T47D (cell line): Measurements from ENCODE around the gene MGMT.

Experiments
- DNase-seq, 2 experiments: peaks; one replicate each; pipeline versions ENCODE4 v3.0.0 to v3.0.0-alpha.2; 2011 to 2012; ENCODE audit warnings: low read depth in 1 of 2, low spot score in 1 of 2
- JUND ChIP-seq: IDR thresholded peaks from 2 replicates; pipeline ENCODE4 v1.6.1; 2012; ENCODE audit warnings: low read depth
- in situ Hi-C: cut with HindIII; loops from 2 replicates; pipeline ENCODE4 v1.10.0; 2016; ENCODE audit warnings: low sequenced_read_pairs, low pct_unique_long_range_greater_than_20kb

MGMT gene

DNA sequence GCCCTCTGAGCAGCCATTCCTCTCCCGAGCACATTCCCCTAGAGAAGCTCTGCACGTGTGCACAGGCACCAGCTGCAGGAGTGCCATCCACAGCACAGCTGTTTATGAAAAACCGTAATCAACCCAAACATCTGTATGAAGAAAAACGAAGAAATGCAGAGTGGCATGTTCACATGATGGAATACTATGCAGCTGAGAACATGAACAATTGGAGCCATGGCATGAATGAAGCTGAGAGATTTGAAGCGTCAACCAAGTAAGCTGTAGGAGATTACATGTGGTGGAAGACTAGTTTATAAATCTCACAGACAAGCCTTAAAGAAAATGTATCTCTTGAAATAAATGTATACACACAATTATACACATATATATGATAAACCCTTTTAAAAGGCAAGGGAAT lies 320.5 kb downstream of the MGMT start:
- no peak for TF ChIP-seq JUND
- in situ Hi-C loops, result no loop called here
- no peak for DNase-seq

GRCh38 chr10:129788215-129788614 lies 321.2 kb downstream of the MGMT start:
- DNase-seq, result no peak
- TF ChIP-seq JUND, result no peak
- in situ Hi-C loops, result no loop called here

DNA sequence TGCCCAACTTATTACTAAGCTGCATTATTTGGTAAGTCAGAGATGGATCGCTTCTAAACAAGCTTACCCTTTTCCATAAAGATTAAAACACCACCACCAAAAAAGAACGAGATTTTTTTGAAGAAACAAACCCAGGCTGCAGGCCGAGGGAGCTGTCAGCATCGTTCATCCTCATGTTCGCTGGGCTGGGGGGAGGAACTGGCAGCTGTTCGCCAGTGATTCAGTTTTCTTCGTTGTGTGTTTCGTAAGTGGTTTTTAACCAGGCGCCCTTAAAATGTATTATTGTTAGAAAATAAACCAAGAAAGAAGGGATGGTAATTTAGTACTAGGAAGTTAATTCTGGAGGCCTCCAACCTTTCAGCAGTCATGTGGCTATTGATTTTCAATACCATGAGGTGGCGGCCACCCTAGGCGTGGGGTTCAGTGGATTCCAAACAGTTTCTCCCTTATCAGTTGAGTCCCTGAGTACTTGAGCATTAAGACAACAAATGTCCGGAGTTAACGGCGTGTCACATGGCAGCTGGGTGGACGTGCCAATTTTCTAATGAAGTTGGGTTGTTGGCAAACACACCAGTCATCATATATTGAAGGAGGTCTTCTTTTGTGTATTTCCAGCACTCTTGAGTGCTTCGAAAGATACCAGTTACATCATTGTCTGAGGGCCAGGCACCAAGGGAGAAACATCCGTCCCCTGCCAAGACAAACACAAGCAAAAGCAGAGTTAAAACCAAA lies 323.8 kb downstream of the MGMT start:
- in situ Hi-C loops, result no loop called here
- no peak for TF ChIP-seq JUND
- no peak for DNase-seq

DNA sequence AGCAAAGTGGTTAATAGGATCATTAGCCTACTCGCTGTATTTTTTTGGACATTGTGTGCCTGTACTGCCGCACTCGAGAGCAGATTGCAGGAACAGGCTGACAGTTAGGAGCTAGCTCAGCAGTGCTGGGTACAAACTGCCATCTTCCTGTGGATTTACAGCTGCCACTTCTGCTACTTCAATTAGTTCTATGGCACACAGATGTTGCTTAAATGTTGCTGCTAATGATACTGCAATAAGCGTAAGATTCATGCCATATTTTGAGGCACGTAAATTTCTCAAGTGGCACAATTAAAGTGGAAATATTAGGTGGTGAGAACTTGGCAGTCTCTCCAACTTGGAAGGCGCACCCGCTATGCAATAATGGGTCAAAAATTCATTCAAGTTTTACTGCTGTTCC lies 325.1 kb downstream of the MGMT start:
- TF ChIP-seq JUND, result no peak
- in situ Hi-C loops, result no loop called here
- DNase-seq, result no peak

DNA sequence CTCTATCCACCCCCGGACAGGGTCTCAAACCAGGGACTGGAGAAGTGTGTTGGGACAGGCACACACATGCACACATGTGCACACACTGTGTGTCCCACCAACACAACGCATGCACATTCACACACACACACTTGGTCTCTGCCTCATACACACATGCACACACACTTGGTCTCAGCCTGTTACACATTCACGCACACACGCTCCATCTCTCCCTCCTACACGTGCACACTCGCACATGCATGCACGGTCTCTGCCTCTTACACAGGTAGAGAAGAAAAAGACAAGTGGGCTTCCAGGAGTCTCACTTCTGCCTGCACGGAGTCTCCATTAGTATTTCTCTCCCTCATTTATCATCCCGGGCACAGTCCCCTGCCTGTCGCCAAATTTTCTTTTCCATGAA lies 325.8 kb downstream of the MGMT start:
- no peak for DNase-seq
- TF ChIP-seq JUND, result no peak
- in situ Hi-C loops, result no loop called here

DNA sequence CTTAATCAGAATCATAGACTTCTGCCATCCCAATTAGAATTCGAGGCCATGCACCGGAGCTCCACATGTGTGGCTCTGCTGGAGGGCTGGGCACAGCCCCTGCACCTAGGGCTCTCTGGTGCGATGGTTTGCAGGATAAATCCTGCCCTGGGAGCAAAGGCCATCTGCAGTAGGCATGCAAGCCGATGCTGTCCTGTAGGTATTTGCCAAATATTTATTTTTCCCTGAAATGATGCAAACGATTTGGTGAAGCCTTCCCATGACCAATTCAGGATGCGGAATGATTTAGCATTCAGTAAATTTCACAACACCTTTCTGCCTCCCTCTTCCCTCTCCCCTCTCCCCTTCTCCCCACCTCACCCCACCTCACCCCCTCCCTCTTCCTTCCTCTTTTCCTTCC lies 326.4 kb downstream of the MGMT start:
- in situ Hi-C loops, result no loop called here
- DNase-seq, result no peak

GRCh38 chr10:129793996-129794395 lies 327.0 kb downstream of the MGMT start:
- in situ Hi-C loops, result no loop called here
- TF ChIP-seq JUND, result no peak
- DNase-seq, result no peak

More for the DNA sequence above, 326.4 kb downstream of the MGMT start:
- no peak for TF ChIP-seq JUND

DNA sequence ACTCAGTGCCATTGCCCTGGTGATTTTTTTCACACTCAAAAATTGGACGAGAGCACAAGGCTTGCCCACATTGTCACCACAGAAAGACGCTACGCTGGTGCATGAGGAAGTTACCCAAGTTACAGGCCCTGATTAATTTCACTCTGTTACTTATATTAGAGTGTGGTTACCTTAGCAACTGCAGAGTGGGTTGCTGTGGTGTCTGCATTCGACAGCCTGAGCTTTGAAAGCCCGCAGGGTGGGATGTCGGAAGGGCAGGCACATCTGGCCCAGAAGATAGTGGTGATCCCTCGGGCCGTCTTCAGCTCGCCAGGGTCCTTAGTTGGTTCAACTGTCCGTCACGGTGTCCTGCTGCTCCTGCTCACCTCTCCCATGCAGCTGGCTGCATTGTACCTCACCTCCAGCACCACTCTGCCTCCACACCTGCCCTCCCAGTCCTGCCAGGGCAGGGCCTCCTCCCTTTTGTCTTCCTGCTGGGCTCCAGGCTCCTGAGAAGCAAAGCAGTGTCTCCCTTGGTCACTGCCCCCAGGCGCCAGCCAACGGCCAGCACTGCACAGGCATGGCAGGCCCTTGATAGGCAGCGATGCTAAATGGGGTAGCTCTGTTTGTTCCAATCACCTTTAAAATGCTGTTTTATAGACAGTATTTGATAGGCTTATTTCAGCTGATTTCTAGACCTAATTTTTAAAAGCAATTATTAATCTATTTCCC lies 329.8 kb downstream of the MGMT start:
- no peak for DNase-seq
- TF ChIP-seq JUND, result no peak
- in situ Hi-C loops, result no loop called here

DNA sequence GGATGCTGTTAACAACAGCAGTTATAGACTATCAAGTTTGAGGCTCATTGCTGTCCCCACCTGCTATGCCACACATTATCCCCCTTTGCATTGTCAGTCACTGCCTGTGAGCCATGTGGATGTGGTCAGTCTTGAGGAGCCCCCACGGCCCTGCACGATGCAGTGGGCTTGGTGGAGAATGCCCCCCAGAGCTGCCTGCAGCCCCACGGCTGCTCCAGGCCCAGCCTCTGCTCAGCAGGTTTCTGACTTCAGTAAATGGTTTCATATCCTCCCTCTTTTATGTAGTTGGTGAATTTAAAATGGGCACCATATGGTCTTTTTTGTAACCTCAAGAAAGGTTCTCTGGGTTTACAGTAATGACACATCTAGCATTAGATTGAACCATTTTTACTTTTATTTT lies 332.9 kb downstream of the MGMT start:
- in situ Hi-C loops, result no loop called here
- no peak for TF ChIP-seq JUND
- DNase-seq, result no peak

- no peak for DNase-seq
- in situ Hi-C loops, result no loop called here
- TF ChIP-seq JUND, result no peak
Observed at GRCh38 chr10:129800796-129801340, 333.8 kb downstream of the MGMT start.

DNA sequence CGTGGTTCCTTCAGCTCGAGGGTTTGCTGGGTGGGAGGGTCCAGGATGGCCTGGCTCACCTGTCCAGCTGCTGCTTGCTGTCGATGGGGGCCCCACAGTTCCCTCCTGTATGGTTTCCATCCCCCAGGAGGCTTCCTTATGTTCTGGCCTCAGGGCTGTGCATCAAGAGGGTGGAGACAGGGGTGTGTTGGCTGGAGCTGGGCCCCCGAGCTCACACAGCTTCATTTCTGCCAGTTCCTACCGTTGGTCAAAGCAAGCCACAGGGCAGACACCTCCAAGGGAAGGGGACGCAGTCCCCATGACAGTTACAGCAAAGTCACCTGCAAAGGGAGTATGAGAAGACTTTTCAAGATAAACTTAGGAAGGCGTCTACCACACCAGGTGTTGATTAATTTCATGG lies 340.2 kb downstream of the MGMT start:
- TF ChIP-seq JUND, result no peak
- no peak for DNase-seq

DNA sequence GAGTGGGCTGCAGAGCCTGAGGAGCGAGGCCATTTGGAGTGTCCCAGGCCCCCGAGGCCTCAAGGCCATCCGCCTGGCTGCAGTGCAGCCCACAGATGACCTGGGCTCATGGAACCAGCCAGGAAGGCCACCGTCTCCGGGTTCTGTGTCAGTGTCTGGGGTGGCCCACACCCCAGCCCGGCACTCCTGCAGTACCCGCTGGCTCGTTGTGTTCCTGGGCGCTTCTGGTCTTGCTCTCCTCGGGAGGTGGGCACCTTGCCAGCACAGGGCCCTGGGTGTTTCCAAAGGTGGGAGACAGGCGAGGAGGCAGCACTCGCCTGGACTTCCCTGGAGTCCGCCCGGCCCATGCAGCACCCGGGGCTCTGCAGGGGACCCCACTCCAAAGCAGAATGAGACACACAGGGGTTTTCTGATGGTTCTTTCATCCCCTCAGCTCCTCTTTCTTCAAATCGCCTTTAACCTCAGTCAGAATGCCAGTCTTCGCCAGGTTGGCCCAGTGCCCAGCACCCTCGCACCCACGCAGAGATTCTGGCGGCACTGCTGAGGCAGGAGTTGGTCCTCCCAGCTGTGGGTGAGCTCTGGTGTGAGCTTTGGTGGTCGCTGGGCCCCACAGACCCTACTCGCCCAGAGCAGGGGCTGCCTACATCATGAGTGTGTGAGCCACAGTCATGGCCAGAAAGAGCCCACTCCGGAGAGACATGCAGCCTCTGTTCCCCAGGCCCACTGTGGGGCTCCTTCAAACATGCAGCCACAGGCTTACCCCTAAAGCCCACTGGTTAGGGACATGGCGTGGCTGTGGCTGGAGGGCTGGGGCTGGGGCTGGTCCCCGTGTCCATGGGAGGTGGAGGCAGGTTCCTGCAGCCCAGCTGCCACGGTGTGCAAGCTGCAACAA lies 341.3 kb downstream of the MGMT start:
- no peak for DNase-seq
- in situ Hi-C loops, result no loop called here
- no peak for TF ChIP-seq JUND

More for the DNA sequence above, 340.2 kb downstream of the MGMT start:
- in situ Hi-C loops, result no loop called here
